K562 (cell line): ENCODE data around the gene CLCN2.

Experiments
- ATF1 ChIP-seq, 2 experiments: fragments of 450-650 bp in 1 of 2; IDR thresholded peaks; 2 replicates each; pipeline ENCODE4 v1.6.1; 2016; ENCODE audit warnings: missing compliant biosample characterization in 1 of 2, missing genetic modification characterization in 1 of 2
- CREM ChIP-seq: IDR thresholded peaks from 2 replicates; pipeline ENCODE4 v1.6.1; 2014; ENCODE audit warnings: antibody characterized with exemption, low read depth
- EP300 ChIP-seq: IDR thresholded peaks from 2 replicates; pipeline ENCODE4 v1.6.1; 2012; ENCODE audit warnings: low read length, improper control_type of control experiment
- GATAD2A ChIP-seq: fragments of 450-650 bp; IDR thresholded peaks from 2 replicates; pipeline ENCODE4 v1.6.1; 2017
- POLR2AphosphoS5 ChIP-seq: IDR thresholded peaks from 2 replicates; pipeline ENCODE4 v1.6.1; 2011; ENCODE audit warnings: mild to moderate bottlenecking, low read depth, low read length, moderate library complexity; ENCODE audit not compliant: control insufficient read depth, insufficient read depth
- POU5F1 ChIP-seq: fragments of 150-350 bp; IDR thresholded peaks from 2 replicates; pipeline ENCODE4 v1.6.1; 2014; ENCODE audit warnings: borderline replicate concordance, low read length, low read depth, mild to moderate bottlenecking; ENCODE audit not compliant: partially characterized antibody
- SIN3A ChIP-seq, 2 experiments: fragments of 150-350 bp in 1 of 2; IDR thresholded peaks; 2 replicates each; pipeline ENCODE4 v1.6.1; 2011 to 2016; ENCODE audit warnings: borderline replicate concordance in 2 of 2, low read depth in 2 of 2, low read length in 2 of 2, mild to moderate bottlenecking in 2 of 2, moderate library complexity in 2 of 2; ENCODE audit not compliant: control insufficient read depth in 1 of 2
- ZNF507 ChIP-seq: conservative IDR thresholded peaks from 2 replicates; pipeline ENCODE4 v1.6.1; 2017; ENCODE audit warnings: missing genetic modification characterization, missing compliant biosample characterization
- ZNF780A ChIP-seq: fragments of 250-450 bp; sonication (Bioruptor Pico); IDR thresholded peaks from 2 replicates; pipeline ENCODE4 v1.5.0; 2021; ENCODE audit warnings: mild to moderate bottlenecking
- TF ChIP-seq, protein P1 (sequence below): sonication (generic); formaldehyde crosslinking; IDR thresholded peaks from 2 replicates; pipeline ENCODE4 v1.8.0; 2022; ENCODE audit warnings: mild to moderate bottlenecking, missing genetic modification reagents, borderline replicate concordance
- TF ChIP-seq, protein P2 (sequence below): sonication (generic); formaldehyde crosslinking; IDR thresholded peaks from 2 replicates; pipeline ENCODE4 v1.8.1; 2023; ENCODE audit warnings: mild to moderate bottlenecking, missing genetic modification reagents
- TF ChIP-seq, protein P3 (sequence below): fragments of 250-450 bp; sonication (Bioruptor Pico); IDR thresholded peaks from 2 replicates; pipeline ENCODE4 v1.5.0; 2020; ENCODE audit warnings: mild to moderate bottlenecking, borderline replicate concordance
- TF ChIP-seq, protein P4 (sequence below): sonication (generic); formaldehyde crosslinking; IDR thresholded peaks from 2 replicates; pipeline ENCODE4 v1.8.0; 2022; ENCODE audit warnings: missing genetic modification reagents, mild to moderate bottlenecking, borderline replicate concordance

DNA sequence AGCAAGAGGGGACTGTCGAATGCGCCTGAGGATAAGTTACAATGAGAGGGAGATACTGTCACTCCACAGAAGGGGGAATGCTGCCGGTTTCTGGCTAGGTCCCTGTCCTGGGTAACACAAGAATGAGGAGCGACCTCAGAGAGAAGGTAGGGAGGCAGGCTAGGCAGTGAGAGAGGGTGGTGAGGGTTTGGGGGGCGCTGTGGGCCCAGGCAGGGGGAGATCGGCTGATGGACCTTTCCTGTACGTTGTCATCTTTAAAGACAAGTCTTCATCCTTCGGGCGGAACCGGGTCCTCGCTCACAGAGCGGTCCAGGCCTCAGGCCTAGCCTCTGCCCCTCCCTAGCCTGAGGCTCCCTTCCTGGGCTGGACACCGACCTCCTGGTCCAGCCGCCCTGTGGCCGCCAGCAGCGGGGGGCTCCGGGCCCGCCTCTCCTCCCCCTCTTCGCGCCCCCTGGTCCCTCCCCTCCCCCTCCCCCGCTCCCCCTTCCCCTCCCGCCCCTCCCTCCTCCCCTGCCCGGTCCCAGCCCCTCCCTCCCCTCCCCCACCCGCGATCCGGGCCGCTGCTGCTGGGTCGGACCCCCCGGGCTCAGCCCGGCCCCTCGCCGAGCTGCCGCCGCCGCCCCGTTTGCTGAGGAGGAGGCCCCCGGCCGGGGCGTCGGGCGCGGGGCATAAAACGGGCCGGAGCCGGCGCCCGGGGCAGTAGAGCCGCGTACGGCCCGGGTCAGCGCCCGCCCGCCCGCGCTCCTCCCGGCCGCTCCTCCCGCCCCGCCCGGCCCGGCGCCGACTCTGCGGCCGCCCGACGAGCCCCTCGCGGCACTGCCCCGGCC is 18.2 kb upstream of the CLCN2 start, which contains the start of gene CHRD:
- no peak for TF ChIP-seq ATF1 (CRISPR knock-in tag; IDR thresholded peaks at IDR 0.05)
- no peak for TF ChIP-seq ATF1 (tag; IDR thresholded peaks at IDR 0.05)
- TF ChIP-seq SIN3A (IDR thresholded peaks at IDR 0.05; ENCODE audit: borderline replicate concordance in 2 of 2, control insufficient read depth in 1 of 2, low read depth in 2 of 2, low read length in 2 of 2) = no peak
- no peak for TF ChIP-seq ZNF507
- TF ChIP-seq EP300 = no peak
- TF ChIP-seq, protein P1, sequence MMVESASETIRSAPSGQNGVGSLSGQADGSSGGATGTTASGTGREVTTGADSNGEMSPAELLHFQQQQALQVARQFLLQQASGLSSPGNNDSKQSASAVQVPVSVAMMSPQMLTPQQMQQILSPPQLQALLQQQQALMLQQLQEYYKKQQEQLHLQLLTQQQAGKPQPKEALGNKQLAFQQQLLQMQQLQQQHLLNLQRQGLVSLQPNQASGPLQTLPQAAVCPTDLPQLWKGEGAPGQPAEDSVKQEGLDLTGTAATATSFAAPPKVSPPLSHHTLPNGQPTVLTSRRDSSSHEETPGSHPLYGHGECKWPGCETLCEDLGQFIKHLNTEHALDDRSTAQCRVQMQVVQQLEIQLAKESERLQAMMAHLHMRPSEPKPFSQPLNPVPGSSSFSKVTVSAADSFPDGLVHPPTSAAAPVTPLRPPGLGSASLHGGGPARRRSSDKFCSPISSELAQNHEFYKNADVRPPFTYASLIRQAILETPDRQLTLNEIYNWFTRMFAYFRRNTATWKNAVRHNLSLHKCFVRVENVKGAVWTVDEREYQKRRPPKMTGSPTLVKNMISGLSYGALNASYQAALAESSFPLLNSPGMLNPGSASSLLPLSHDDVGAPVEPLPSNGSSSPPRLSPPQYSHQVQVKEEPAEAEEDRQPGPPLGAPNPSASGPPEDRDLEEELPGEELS (CRISPR knock-in tag) = no peak
- no peak for TF ChIP-seq POU5F1
- TF ChIP-seq, protein P2, sequence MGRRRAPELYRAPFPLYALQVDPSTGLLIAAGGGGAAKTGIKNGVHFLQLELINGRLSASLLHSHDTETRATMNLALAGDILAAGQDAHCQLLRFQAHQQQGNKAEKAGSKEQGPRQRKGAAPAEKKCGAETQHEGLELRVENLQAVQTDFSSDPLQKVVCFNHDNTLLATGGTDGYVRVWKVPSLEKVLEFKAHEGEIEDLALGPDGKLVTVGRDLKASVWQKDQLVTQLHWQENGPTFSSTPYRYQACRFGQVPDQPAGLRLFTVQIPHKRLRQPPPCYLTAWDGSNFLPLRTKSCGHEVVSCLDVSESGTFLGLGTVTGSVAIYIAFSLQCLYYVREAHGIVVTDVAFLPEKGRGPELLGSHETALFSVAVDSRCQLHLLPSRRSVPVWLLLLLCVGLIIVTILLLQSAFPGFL (CRISPR knock-in tag) = no peak
- no peak for TF ChIP-seq ZNF780A (CRISPR knock-in tag)
- TF ChIP-seq CREM = no peak
- no peak for TF ChIP-seq GATAD2A
- TF ChIP-seq POLR2AphosphoS5 = no peak
- TF ChIP-seq, protein P3, sequence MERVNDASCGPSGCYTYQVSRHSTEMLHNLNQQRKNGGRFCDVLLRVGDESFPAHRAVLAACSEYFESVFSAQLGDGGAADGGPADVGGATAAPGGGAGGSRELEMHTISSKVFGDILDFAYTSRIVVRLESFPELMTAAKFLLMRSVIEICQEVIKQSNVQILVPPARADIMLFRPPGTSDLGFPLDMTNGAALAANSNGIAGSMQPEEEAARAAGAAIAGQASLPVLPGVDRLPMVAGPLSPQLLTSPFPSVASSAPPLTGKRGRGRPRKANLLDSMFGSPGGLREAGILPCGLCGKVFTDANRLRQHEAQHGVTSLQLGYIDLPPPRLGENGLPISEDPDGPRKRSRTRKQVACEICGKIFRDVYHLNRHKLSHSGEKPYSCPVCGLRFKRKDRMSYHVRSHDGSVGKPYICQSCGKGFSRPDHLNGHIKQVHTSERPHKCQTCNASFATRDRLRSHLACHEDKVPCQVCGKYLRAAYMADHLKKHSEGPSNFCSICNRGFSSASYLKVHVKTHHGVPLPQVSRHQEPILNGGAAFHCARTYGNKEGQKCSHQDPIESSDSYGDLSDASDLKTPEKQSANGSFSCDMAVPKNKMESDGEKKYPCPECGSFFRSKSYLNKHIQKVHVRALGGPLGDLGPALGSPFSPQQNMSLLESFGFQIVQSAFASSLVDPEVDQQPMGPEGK (CRISPR knock-in tag) = no peak
- TF ChIP-seq, protein P4, sequence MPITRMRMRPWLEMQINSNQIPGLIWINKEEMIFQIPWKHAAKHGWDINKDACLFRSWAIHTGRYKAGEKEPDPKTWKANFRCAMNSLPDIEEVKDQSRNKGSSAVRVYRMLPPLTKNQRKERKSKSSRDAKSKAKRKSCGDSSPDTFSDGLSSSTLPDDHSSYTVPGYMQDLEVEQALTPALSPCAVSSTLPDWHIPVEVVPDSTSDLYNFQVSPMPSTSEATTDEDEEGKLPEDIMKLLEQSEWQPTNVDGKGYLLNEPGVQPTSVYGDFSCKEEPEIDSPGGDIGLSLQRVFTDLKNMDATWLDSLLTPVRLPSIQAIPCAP (CRISPR knock-in tag) = no peak
